Hypothalamus (tissue), 51 donors: Measurements from ENCODE around the gene SLC39A13.

Experiments
- DNase-seq, 51 donors: peaks; one replicate each; lab custom pipeline; 2025; lab: John Stamatoyannopoulos, UW

The SLC39A13 gene

GRCh38 chr11:47383071-47383470, 25.3 kb upstream of the SLC39A13 start:
- no peak for DNase-seq

- DNase-seq: no peak
These were observed 23.9 kb upstream of the SLC39A13 start for GRCh38 chr11:47384498-47384897.

GRCh38 chr11:47387944-47388696, 20.3 kb upstream of the SLC39A13 start:
- DNase-seq: no peak

GRCh38 chr11:47388697-47389576, 19.5 kb upstream of the SLC39A13 start:
- no peak for DNase-seq

GRCh38 chr11:47389577-47390421, 18.6 kb upstream of the SLC39A13 start:
- DNase-seq: no peak

GRCh38 chr11:47390422-47390760, 18.0 kb upstream of the SLC39A13 start:
- DNase-seq: no peak

GRCh38 chr11:47391077-47391583, 17.3 kb upstream of the SLC39A13 start:
- peak in 6 of 51 donors; percentile 20 to 46 (median 28) for DNase-seq

GRCh38 chr11:47391711-47392432, 16.5 kb upstream of the SLC39A13 start:
- no peak for DNase-seq

GRCh38 chr11:47392546-47393162, 15.7 kb upstream of the SLC39A13 start:
- DNase-seq: no peak

- peak in 3 of 51 donors; percentile 31 to 44 (median 34) for DNase-seq
These were observed 15.0 kb upstream of the SLC39A13 start for GRCh38 chr11:47393163-47394049.

GRCh38 chr11:47394050-47394321, 14.4 kb upstream of the SLC39A13 start:
- DNase-seq: no peak

- peak in 6 of 51 donors; percentile 17 to 30 (median 22) for DNase-seq
These were observed 13.8 kb upstream of the SLC39A13 start for GRCh38 chr11:47394322-47395222.

GRCh38 chr11:47395223-47396048, 13.0 kb upstream of the SLC39A13 start:
- peak in 1 of 51 donors; percentile 34 for DNase-seq

GRCh38 chr11:47396049-47396320, 12.4 kb upstream of the SLC39A13 start:
- DNase-seq: no peak

- DNase-seq: no peak
These were observed 10.4 kb upstream of the SLC39A13 start for GRCh38 chr11:47398011-47398410.

GRCh38 chr11:47398551-47398950, 9.8 kb upstream of the SLC39A13 start:
- DNase-seq: no peak
